ENCODE results near the gene MFSD6.
"Not testable (repeated sequence)": the region's sequence is repeated elsewhere in the genome, so short reads cannot be mapped to it uniquely, and the experiment has no call there.

MFSD6 gene

DNA sequence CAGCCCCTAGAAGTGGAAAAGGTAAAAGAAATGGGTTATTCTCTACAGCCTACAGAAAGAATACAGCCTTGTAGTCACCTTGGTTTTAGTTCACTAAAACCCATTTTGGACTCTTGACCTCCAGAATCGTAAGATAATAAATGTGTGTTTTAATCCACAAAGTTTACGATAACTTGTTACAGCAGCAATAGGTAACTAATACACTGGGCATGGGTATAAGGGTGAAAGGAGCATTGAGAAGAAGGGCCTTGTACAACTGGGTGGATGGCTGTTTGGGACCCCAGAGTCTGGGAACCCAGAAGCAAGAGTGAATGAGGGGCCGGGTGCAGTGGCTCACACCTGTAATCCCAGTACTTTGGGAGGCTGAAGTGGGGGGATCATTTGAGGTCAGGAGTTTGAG is 2.2 kb upstream of the MFSD6 start:
- DNase-seq: no peak

DNA sequence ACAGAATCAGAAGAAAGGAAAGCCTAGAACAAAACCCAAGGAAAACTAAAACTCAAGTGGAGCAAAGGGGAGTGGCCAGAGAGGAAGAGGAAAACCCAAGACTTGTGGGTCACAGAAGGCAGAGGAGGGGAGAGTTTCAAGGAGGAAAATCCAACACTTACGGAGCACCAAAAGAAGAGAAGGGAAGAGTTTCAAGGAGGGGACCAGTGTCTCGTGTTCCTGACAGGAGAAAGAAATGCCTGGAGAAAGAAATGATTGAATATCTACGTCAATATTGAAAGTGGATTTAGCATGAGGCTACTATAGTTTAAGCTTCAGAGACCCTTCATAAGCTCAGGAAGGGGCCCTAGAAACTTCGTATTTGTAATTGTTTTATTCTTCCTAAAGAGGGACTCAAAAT is 1.4 kb upstream of the MFSD6 start:
- DNase-seq: no peak

DNA sequence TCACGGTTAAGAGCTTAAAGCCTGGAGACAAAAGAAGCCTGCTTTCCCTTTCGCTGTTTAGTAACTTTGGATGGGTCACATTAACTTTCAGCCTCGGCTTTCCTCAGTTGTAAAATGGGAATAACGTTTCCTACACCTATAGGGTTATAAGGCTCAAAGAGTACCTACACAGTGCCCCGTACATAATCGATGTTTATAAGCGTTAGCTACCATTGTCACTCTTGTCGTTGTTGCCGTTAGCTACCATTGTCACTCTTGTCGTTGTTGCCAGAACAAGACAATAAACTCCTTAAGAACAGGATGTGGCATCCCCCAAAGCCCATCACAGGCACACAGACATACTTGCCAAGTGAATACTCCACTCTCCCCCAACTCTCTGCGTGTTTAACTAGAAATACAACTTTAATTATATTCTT is 901 bp upstream of the MFSD6 start:
- no peak for DNase-seq

DNA sequence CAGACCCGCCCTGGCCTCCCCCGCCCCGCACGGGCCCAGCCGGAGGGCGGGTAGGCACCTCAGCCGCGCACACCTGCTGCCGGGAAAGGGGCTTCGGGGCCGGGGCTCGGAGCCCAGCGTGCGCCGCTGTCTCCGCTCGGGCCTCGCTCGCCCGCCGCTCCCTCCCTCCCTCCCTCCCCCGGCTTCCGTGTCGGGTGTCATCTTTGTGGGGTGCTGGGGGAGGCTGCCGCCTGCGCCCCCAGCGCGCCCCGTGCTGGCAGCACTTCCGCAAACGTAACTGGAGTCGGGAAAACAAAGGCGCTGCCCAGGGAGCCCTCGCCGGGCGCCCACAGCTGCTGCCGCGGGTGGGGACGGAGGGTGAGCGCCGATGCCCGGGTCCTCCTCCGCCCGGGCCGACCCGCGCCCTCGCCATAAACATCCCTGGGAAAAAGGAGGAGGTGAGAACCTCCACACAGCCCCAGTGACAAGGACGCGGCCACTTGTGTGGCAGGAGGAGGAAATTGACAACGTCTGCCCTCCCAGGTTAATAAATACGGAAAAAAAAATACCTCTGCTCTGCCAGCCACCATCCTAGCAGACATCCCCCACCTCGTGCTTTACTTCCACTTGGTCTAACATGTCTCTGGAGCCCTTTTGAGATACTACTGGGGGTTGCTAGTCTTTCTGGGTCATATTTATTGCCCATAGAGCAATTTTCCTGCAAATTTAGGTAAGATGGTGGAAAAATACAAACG is 550 bp downstream of the MFSD6 start:
- peak; percentile 29 for DNase-seq

DNA sequence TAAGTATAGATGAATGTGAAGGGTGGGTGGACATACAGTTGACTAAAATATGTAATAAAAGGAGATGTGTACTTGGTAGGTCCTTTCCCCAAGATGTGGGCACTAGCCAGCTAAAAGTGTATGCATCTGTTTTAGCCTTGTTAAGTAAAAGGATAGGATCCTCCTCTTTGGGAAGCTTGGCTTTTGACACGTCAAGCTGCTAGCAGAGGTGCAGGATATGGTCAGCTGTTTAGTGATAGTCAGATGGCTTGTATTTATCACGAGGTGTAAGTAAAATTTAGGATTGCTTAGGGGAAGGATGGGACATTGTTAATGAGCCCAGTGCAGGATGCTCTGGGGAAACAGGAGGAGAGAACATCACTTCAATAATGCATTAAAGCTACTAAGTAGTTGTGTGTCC is 1.5 kb downstream of the MFSD6 start:
- DNase-seq: peak; percentile 37

DNA sequence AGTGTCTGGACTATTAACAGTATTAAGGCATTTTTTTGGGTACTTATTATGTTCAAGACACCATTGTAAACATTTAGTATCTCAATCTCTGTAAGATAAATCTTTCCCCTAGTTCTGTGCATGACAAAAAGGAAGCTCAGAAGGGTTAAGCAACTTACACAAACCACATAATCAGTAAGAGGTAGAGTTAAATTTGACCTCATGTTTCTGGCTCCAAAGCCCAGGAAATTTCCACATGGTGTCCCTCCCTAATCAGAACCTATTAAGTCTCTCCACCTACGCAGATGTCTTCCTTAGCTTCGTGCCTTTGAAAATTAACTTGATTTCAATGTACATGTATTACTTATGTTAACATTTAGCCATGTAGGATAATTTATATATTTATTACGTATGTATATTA is 2.0 kb downstream of the MFSD6 start:
- DNase-seq: peak; percentile 26

DNA sequence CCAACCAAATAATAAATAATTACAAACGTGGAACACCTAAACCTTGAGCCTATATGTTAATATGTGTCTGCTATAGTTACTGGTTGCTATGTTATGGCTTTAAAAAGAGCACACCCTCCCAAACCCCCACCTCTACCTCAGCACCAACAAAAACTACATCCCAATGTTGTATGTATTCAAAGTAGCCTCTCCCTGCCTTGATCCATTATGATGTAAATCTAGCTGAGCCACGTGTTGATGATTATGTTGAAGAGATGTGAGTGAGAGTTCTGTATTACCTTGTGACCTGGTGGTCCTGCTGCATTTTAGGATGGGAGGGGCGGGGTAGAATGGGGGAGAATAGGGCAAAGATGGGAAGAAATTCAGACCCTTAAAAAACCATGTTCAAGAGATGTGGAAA is 4.8 kb downstream of the MFSD6 start:
- no peak for DNase-seq

DNA sequence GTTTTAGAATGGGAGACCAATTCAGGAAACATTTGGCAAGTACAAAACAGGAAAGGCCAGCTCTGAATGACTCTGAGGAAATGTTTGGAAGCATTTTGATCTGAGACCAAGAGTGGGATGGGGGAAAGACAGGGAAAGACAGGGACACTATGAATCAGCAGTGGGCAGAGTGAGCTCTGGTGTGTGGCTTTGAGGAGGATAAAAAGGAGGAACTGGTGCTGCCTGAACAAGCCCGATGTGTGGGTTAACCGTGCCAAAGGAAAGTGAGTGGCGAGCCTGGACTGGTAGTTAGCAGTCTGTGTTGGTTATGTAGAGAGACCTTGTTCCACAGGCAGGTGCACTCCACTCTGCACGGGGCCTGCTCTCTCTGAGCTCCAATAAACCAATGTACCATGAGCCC is 5.3 kb downstream of the MFSD6 start:
- peak; percentile 80 for DNase-seq

DNA sequence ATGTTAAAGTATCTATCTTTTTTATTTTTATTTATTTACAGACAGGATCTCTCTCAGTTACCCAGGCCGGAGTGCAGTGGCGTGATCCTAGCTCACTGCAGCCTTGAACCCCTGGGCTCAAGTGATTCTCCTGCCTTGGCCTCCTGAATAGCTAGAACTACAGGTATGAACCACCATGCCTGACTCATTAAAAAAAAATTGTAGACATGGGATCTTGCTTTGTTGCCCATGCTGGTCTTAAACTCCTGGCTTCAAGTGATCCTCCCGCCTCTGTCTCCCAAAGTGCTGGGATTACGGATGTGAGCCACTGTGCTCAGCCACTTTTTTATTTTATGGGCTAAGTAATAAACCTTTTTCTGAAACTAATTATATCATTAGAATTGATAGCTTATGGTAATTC is 7.1 kb downstream of the MFSD6 start:
- no peak for DNase-seq

DNA sequence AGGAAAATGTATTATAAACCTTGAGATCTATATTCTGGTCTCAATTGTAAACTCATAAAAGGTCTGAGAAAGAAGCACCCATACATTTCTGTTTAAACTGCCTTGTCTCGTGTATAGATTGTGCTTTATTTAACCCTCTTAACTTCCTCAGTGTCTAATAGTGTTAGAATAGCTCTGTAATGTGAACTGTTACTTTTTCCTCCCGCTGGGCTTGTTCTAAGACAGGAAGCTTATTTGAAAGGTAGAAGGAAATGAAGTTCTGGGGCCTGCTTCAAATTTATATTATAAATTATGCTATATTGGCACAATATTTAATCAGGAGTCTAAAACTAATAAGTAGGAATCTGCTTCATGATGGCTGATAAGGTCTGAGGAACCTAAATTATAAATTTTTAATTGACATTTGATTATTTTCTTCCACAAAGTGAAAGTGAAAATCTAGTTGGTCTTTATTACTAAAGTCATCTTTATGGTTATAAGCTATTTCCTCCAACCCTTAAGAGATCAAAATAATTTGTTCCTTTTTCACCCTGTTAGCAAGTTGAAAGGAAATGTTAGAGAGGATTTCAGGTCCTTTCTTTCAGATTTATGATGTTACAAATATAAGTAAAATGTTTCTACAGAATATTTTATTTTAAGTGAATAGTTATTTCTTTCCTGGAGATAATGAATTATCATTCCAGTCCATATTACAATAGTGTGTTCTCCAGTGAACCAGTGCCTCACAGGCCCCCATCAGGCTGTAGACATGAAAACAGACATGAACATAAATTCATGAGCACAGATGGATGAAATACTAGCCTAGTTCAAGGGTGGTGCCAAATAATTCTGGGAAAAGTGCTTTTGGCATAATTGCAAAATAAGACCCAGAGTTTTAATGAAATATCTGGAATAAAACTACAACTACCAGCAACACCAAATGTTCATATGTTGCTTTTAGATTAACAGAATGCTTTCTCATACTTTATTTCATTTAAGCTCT is 7.9 kb downstream of the MFSD6 start:
- DNase-seq: peak; percentile 95

DNA sequence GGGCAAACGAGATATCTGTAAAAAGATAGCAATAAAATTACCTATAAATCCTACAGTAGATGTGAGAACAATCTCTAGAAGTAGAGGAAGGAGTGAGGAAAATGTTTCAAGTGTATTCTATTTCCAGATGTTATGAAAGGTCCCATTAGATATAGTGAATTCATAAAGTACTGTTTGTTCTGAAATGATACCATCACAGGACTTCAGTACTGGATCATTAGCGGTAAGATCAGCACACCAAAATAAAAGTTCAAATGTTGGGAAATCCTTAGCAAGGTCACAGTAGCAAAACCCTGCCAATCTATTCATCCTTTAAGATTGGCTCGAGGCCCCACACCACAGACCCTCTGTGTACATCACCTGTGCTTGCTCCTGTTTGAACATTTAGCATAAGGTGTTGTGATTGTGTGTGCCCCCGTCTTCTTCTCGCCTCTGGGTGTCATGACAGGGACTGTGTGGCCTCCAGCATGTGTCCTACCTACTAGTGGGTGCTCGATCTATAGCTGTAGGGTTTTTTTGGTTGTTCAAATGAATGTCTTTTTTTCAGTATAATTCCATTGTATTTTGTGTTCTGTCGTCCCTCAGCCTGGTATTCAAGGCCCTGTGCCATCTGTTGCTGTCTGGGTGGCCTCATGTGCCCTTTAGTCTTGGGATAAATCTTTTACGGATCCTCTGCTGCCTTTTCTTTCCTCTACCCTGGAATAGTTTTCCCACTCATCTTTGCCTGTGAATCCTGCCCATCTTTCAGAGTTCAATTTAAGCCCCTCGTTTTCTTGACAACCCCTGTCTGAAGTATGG is 9.1 kb downstream of the MFSD6 start:
- peak; percentile 48 for DNase-seq

DNA sequence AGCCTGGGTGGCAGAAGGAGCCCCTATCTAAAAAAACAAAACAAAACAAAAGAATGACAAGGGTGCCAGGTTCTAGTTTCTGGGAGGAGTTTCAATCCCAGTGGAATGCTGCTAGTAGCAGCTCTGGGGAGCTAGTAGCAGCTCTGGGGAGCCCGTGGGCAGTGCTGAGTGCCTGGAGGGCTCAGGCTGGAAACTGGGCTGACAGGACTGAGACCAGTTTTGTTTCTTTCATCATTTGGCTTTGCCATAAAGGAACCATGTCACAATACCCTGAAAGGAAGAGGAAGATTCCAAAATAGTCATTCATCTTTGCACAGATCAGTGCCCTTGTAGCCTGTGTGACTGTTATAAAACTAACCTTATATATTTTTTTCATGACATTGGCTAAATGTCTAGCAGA is 10.6 kb downstream of the MFSD6 start:
- DNase-seq: no peak

DNA sequence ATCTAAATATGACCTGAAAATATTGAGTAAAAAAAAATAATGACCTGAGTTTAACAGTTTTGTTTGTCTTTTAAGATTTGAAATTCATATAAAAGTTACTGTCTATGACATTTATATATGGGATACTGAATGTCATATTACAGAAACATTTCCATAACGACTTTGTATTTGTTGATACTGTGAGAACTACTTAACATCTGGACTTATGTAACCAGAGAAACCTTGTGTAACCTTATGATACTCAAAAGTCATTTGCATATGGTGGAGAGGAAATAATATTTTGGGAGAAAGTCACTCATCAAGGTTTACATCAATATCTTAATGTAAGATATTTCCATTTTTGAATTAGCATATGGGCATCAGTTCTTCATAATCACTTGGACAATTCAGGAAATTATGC is 12.6 kb downstream of the MFSD6 start:
- DNase-seq: no peak

DNA sequence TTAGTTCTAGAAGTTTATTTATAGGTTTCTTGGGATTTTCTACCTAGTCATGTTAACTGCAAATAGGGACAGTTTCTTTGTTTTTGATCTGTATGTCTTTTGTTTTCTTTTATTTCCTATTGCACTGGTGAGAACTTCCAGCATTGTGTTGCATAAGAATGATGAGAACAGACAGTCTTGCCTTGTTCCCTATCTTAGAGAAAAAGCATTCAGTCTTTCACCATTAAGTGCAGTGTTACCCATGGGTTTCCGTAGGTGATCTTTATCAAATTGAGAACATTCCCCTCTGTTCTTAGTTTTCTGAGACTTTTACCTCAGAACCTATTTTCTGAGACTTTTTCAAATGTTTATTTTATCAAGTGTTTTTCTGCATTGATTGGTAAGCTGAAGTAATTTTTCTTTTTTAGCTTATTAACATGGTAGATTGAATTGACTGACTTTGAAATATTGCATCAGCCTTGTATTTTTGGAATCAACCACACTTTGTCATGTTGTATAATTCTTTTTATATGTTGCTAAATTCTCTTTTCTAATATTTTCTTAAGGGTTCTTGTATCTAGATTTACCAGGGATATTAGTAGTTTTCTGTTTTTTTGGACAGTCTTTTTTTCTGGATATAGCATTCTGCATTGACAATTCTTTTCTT is 17.2 kb downstream of the MFSD6 start:
- DNase-seq: no peak

DNA sequence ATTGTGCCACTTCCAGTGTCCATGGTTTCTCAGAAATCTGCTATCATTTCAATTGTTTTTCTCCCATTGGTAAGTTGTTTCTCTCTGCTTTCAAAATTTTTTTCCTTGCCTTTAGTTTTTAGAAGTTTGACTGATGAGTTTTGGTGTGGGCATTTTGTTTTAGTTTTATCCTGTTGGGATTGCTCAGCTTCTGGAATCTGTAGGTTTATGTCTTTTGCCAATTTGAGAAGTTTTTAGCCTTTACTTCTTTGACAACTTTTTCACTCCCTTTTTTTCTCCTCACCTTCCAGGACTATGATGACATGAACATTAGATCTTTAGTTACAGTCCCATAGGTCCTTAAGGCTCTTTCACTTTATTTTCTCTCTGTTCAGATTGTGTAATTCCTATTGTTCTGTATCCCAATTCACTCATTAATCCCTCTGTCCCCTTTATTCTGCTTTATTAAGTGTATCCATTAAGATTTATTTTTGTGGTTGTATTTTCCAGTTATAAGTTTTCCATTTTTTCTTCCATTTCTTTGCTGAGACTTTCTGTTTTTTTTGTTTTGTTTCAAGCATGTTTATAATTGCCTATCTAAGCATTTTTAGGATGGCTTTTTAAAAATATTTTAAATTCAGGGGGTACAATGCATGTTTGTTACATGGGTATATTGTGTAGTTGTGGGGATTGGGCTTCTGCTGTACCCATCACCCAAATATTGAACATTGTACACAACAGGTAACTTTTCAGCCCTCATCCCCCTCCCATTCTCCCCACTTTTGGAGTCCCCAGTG is 17.9 kb downstream of the MFSD6 start:
- DNase-seq: no peak

DNA sequence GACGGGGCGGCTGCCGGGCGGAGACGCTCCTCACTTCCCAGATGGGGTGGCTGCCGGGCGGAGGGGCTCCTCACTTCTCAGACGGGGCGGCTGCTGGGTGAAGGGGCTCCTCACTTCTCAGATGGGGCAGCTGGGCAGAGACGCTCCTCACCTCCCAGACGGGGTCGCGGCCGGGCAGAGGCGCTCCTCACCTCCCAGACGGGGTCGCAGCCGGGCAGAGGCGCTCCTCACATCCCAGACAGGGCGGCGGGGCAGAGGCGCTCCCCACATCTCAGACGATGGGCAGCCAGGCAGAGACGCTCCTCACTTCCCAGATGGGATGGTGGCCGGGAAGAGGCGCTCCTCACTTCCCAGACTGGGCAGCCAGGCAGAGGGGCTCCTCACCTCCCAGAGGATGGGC is 22.7 kb downstream of the MFSD6 start:
- not testable (repeated sequence) for DNase-seq

DNA sequence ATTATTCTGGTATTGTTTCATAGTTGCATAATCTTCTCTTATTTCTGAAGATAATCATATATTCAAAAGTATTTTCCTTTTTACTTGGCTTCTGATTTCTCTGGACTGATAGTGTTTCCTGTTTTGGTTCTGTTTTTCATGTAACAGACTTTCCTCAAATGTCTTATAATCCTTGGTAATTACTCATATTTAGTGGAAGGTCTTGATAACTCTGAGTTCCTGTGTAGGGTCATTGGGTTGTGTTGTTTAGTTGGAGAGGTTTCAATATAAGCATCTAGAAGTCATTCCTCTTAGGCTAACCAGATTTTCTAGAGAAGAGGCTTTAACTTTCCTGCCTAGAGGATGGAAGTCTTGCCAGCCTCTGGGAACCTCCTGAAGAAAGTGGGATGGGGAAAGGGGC is 23.8 kb downstream of the MFSD6 start:
- no peak for DNase-seq

DNA sequence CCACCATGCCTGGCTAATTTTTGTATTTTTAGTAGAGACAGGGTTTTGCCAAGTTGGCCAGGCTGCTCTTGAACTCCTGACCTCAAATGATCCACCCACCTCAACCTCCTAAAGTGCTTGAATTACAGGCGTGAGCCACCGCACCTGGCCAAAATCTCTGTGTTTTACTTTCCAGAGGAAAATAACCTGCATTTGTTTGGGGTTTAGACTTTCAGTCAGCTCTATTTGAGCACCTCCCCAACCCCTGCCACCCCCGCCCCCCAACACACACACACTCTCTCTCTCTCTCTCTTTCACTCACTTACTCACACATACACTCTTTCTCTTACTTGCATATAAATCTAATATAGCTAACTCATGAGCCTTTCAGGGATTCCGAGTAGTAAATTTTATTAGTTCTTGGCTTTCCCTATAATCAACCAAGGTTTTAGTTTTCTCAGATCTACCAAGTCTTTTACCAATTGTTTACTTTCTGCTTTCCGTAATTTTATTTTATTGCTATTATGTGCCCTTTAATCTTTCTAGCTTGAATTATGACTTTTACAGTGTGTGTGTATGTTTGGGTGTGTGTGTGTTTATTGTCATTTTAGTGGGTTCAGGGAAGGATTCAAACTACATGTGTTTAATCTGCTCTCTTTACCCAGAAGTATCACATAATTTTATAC is 24.5 kb downstream of the MFSD6 start:
- DNase-seq: no peak

DNA sequence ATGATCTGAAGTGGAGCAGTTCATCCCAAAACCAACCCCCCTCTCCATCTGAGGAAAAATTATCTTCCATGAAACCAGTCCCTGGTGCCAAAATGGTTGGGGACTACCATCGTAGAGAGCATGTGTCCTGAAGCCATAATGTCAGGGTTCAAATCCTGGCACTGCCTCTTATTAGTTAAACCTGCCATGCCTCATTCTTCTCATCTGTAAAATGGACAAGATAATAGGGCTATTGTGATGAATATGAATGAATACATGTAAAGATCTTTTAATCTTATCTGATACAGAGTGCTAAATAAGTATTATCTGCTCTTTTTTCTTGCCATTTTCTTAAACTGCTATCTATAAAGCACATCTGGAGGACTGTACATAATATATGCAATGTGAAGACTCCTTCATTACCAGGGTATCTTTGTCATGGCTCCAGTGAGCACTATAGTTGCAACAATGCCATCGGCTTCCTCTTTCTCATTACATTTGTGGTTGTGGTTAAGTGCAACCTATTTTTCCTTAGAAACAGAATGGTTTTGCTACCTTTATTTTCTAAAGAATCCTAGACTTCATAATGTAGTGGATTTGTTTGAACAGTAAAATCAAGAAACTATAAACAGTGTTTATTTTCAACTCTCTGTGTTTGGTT is 27.0 kb downstream of the MFSD6 start:
- no peak for DNase-seq

DNA sequence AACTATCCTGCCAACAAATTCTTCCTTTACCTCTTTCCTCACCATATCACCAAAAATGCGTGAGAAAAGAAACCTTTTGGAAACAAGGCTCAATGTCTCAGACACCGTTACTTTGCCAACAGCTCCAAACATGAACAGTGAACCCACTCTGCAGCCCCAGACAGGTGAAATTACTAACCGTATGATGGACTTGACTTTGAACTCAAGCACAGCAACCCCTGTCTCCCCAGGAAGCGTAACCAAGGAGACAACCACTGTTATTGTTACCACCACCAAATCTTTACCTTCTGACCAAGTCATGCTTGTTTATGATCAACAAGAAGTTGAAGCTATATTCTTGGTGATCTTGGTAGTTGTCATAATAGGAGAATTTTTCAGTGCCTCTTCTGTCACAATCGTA is 28.4 kb downstream of the MFSD6 start:
- no peak for DNase-seq

DNA sequence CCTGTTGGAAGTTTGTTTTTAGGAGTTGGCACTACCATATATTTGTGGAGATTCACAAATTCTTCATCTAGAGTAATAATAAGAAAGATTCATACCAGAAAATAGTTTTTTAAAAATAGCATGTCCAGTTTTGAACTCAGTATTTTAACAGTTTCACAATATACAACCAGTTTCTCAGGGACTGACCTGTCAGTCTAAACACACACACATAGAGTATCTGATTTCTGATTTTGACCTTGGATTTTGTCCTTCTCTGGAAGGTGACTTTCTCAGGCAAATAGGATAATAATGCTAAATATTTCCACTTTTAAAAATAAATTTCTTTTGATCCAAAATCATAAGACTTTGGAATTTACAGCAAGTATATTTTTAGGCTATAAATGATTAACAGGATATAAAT is 32.0 kb downstream of the MFSD6 start:
- DNase-seq: no peak

Data from NCI-H1694 treated with DMSO at 0.1 percent for 48 hours (cell line).